Activated CD4-positive, alpha-beta T cell treated with anti-CD3 and anti-CD28 coated beads for 1 hour (primary cell): ENCODE results near the gene PREX1.
A peak's percentile ranks its signal among the peaks of the same experiment; 100 is the strongest.

Experiments used
- DNase-seq: peaks from one replicate; pipeline ENCODE4 v3.0.0-alpha.2; 2020

PREX1 gene

DNA sequence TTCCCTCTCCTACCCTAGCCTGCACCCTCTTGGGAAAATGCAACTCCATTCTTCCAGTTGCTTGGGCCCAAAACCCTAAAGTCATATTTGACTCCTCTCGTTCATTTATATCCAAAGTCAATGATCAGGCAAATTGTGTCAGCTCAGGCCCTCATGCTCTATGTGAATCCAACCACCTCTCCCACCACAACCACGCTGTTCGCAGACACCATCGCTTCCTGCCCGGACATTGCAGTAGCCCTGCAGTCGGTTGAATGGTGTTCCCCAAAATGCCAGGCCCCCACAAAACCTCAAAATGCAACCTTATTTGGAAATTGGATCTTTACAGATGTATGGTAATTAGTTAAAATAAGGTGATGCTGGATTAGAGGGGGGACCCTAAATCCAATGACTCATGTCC, 98.3 kb downstream of the PREX1 start:
- no peak for DNase-seq

DNA sequence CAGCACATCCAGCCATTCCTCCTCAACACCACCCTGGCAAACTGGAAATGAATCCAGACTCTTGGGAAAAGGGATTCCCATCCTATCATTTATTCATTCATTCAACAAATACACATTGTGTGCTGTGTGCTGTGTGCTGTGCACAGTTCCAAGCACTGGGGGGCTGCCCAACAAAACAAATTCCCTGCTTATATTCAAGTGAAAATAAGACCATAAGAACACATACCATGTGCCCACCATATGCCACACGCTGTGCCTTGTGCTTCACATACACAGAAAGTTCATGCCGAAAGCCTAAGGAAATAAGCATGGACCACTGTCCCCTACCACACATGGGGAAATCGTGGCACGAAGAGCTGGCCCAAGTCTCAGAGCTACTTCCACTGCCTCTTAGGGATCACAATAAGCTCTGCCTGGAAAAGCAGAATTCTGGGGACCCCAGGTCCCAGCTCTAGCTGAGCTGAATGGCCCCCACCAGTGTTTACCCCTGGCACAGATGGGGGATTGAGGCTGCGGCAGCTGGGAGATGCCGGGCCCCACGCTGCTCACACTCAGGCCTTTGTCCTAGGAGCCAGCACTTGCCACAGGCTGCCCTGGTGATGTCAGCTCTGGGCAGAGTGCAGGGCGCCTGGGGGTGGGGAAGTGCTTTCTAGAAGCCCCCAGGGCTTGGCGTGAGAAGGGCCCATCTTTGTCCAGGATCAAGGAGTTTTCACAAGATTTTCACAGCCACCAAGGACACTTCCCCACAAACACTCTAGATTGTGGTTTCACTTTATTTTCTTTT, 99.6 kb downstream of the PREX1 start:
- DNase-seq: no peak

DNA sequence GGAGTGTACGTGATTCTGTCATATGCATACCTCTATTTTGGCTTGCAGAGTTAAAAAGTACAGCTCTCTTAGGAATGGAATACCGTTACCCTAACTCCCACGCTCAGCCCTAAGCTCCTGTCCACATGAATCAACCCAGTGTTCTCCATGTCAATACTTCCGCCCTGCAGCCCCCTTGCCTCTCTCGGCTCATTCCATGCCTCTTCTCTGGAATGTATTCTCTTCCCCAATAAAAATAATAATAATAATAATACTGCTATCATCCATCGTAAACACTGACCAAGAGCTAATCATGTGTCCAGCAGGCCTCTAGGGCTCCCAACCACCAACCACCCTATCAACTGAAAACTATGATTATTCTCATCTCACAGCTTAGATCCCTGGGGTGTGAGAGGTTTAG, 100.6 kb downstream of the PREX1 start:
- no peak for DNase-seq

DNA sequence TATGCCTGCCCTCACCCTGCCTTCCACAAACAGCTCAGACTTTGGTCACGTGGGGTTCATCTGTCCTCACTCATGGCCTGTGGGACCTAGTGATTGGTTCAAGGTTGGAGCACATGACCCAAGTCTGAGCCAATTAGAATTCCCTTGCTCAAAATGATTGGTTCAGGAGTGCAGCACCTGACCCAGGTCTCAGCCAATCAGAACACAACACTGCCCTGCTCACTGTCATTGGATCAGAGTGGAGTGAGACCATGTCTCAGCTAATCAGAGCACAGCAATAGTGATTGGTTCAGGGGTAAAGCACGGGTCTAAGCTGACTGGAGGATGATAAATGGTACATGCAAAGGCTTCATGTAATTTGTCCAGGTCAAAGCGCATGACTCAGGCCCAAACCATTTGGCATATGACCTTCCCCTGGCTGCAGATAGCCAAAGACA, 102.2 kb downstream of the PREX1 start:
- no peak for DNase-seq

DNA sequence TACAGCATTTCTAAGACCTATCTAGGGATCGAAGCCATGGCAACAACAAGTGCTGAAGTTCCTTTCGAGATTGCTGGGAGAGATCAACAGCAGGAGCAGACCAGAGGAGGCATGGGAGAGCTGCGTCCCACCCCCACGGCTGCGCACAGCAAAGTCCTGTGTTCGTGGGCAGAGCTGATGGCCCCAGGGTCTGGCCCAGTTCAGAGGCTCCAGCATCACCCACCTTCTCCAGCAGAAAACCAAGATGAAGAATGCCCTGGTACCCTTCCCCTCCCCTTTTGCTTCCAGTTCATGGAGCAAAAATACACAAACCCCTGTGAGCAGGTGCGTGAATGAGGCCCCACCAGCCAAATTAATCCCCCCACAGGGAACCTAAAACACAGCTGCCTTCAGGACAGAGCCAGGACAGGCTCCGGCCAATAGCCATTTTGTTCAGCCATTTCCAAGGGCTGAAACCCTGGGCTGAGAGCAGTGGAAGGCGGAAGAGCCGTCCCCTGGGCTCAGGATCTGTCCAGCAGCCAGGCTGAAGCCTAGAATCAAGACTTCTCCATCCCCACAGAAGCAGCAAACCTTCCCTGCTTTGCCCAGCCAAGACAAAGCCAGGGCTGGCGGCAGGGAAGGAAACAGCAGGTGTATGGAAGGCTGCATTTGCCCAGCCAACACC, 102.8 kb downstream of the PREX1 start:
- DNase-seq: no peak

DNA sequence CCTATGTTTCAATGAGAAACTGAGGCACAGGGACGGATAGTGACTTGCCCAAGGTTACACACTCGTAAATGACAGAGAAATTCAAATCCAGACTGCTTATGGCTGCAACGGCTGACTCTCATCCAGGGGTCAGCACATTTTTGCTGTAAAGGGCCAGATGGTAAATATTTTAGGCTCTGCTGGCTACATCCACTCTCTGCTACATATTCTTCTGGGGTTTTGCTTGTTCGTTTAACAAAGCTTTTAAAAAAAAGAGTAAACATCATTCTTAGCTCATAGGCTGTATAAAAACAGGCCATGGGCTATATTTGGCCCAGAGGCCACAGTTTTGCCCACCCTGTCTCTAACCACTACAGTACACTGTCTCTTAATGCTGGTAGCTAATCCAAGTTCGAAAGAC, 103.4 kb downstream of the PREX1 start:
- no peak for DNase-seq

DNA sequence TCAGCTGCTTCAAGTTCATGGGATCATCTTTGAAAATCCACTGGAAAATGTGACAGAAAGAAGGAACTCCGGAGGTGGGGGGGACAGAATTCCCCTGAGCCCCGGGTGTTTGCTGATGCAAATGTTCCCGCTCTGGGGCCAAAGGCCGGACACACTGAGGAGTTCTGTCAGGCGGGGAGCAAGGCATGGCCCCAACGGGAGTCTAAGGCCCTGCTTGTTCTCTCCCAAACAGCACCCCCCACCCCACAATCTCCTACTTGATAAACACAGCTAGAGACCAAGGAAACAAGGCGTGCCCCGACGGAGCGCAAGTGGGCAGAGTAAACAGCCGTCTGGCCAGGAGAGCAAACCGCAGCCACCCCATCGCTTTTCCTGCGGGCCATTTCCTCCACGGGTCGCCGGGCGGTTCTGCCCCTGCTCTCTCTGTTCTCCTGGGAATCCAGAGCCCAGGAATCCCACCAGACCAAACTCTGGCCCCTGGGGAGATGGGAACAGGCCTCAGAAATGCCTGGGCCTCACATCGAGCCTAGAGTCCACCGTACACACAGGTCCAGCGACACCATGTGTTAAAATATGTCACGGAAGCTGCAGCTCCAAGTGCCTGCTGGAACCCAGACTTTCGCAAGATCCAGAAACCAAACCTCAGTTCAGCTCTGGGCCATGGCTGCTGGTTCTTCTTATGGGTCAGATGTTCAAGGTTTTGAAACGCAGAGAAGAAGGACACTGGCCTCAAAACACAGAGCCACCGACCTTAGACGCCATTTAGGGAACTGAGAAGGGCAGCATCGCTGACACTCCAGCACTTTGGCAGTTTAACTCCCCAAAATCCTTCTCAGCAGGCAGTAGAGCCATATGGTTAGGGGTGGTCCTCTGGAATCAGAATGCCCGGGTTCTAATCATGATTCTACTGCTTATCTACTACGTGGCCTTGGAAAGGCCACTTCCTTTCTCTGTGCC, 104.2 kb downstream of the PREX1 start:
- no peak for DNase-seq

DNA sequence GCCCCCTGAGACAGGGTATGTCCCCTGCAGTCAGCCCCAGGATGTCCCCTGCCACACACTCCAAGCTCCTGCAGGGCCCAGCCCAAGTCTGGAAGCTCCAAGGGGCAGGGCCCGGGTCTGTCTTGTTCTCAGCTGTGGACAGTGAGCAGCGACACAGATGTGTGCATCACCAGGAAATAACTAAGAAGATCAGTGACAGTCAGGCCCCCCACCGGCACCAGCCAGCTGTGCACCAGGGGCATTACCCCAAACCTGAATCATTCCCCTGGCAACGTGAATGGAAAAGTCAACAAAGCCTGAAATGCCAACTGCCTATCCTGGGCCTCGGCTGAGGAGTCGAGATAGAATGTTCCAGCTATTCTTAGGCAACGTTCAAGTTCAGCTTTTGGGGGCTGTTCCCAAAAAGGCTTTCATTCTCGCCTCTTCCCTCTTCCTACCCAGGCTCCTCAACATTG, 105.0 kb downstream of the PREX1 start:
- DNase-seq: no peak

DNA sequence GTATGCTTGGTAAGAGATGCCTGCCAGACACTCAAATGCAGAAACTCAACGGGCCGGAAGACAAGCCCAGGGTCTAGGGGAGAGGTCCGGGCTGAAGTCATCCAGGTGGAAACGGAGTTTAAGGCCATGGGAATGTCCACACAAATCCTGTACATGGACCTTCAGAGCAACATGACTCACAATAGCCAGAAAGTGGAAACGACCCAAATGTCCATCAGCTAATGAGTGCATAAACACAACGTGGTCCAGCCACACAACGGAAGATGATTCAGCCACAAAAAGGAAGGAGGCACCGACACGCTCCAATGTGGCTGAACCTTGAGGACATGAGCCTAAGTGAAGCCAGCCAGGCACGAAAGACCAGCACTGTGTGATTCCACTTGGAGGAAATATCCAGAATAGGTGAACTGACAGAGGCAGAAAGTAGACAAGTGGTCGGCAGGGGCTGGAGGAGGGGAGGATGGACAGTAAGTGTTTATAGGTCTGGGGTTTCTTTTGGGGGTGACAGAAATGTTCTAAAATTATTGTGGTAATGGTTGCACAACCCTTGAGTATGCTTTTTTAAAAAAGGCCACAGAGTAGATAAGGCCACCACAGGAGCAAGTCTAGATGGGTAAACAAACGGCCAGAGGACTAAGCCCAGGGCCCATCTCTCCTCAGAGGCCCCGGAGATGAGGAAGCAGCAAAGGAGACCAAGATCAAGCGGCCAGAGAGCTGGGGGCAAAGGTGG, 105.6 kb downstream of the PREX1 start:
- DNase-seq: no peak

DNA sequence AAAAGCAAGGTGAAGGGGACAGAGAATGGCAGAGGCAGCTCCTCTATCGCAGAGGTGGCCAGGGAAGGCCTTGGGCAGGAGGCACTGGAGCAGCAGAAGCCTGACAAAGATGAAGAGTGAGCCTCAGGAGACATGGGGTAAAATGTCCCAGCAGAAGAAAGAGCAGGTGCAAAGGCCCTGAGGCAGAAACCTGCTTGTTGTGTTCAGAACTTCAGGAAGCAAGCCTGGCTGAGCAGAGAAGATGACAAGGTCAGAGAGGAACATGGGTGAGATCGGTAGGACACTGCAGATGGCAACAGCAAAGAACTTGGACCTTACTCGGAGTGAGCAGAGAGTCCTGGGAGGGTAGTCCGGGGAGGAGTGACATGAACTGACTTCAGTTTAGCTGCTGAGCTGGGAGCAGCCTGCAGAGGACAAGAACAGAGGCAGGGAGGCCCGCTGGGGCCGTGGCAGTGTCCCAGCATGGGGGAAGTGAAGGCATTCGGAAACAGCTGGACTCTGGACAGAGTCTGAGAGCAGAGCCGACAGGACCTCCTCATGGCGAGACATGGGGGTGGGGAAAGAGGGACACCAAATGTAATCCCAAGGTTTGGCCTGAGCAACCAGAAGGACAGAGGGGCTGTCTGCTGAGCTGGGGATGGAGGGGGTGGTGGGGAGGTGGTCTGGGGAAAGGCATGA, 106.3 kb downstream of the PREX1 start:
- DNase-seq: no peak

DNA sequence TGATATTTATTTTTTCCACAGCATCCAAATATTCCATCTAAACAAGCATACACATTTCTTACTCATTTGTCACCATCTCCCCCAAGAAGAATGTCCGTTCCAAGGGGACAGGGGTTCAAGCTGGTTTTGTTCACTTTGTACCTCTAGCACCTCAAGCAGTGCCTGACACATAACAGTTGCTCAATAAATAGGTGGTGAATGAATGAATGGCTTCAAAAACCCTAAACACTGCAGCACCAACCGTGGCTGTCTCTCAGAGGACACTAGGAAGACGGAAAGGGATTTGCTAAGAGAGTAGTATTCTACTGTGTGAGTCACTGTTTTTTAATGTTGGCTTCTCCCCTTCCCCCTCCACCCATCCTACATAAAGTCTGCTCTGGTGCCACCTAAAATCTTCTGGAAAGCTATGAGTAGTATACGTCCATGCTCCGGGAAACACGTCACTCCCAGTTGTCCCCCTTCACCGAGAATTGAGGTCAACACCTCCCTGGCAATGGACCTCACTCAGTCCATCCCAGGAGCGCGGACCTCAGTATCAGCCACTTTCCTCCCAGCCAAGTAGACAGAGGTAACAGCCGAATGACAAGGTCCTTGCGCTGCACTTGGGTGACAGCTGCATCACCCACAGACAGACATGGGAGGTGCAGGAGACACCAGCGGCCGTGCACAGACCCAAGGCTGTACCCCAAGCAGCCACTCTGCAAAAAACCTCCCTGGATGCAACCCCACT, 107.4 kb downstream of the PREX1 start:
- no peak for DNase-seq

DNA sequence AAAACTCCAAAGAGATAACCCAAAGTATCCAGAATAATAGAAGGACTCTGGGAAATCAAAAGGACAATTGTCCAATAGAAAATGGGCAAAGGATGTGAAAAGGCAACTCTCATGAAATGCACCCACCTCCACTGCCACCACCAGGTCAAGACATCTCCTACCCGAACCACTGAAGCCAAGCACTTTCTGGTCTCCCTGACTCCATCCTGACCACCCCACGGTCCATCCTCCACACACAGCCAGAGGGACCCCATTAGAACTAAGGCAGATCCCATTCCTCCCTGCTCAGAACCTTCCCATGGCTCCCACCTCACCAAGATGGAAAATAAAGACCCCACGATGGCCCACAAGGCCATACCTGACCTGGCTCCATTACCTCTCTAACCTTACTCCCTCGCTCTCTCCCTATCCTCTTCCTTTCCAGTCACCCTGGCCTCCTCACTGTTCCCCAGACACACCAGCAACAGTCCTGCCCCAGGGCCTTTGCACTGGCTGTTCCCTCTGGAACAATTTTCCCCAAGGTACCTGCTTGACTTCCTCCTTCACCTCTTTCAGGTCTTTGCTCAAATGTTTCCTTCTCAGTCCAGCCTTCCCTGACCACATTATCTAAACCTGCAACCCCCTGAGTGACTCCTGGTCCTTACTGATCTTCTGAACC, 108.1 kb downstream of the PREX1 start:
- DNase-seq: no peak

DNA sequence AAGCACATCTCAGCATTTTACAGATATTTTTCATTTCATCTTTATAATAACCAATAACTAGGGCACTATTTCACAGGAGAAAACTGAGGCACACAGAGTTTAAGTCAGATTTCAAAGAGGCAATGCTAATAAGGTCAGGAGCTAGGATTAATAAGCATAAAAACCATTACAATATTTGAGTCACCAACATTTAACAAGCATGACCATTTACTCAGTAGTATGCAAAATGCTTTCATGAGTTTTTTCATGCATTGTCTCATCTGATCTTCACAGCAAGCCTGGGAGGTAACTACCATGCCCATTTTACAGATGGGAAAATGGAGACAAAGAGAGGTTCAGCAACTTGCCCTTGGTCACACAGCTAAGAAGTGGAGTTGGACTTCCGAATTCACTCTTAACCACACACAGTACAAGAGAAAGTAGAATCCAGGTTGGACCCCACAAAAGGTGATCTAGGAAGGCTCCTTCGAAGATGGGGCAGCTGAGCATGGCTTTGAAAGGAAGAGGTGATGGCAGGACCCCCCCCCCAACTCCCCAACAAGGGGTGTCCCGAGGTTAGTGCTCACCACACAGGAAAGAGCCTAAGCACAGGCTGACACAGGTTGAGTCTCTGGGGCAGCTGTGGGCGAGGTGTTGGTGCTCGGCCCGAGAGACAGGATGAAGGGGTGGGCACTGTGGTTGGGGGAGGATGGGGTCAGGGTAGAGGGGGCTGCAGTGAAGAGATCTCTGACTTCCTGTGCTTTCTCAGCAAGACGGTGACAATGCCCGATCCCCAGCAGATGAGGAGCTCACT, 108.8 kb downstream of the PREX1 start:
- no peak for DNase-seq

DNA sequence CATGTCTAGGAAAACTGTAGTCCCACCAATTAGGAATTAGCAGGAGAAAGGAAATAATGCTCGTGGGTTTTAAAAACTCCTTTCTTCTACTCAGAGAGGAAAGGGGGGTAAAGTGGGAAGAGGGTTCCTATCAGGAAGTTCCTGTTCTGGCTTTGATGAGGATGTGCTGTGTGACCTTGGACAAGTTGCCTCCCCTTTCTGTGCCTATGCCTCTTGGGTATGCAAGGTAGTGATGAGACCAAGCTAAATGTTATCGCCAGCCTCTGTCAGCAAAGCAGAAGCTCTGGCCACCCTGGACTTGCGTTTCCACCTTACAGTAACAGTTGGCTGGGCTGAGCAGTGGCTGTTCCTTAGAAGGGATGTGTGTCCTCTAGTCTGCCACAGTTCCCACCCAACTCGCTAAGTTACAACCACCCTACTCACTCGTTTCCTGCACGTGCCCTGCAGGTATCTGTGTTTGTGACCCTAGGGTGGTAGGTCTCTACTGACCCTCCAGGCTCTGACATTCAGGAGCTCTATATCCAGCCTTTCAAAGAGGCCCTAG, 110.0 kb downstream of the PREX1 start:
- DNase-seq: no peak

DNA sequence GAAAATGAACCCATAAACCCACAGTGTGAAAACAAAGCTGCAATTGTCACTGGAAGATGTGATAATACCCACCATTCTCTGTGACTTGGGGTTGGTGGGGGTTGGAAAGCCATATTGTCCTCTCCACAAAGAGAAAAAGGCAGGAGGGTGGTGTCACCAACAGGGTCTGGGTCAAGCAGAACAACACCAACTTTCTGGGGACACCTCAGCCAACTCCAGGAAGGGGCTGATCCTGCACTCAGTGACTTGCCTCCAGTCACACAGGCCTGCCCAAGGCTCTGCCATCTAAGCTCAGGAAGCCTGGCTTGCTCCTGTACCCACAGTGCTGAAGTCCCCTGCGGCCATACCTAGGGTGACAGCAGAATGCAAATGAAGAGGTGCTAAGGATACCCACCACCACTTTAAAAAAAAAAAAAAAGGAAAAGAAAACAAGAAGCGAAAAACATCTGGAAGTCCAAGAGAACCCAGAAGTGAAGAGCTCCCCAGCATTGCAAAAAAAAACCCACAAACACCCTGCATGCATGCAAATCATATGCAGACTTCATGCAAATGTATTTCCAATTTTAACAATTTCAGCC, 110.6 kb downstream of the PREX1 start:
- no peak for DNase-seq

DNA sequence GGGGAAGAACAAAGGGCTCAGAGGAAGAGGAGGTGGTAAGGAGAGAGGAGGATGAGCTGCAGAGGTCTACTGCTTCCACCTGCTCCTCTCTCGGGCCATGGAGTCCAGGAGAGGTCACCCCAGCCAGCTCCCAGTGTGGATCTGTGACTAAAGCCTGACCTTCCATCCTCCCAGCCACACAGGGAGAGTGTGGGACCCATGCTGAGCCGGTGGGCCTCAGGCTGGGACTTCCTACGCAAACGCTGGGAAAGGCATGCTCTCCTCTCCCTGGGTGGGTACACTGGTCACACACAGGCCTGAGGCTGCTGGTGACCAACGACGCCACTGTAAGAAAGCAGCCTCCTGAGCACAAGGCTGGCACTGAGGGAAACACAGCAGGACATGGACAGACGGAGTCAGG, 111.3 kb downstream of the PREX1 start:
- no peak for DNase-seq

DNA sequence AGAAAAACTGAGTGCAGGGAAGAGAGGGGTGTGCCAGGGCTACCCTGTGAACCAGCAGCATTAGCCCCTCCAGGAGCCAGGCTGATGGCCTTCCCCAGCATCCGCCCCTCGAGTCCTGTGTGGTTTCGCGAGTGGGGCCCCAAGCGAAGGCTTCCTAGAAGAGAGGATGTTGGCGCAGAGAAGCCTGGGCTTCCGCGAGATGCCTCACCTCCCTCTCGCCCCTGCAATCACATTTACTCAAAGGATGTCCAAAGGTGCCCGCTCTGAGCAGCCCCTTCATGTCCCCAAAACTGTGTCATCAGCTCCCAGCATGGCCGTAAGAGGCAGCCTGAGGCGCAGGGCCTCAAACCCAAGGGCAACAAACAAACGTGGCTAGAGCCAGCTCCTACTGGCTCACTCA, 111.7 kb downstream of the PREX1 start:
- DNase-seq: peak; percentile 14

DNA sequence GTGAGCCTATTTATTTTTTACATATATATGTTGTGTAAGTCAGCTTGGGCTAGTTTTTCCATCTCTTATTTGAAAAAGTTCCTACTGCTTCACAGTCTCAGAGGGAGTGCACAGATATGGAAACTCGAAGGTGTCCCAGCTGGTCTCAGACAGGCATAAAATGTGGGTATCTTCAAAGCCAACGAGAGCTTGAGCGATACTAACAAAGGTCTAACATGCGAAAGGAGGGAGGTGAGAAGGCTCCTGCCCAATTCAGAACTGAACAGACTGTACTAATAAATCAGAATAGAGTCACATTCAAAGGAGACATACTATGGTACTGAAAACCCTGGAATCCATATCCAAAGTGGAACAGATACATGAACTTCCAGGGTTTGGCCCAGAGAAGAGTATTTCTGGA, 113.0 kb downstream of the PREX1 start:
- no peak for DNase-seq
